ENCODE results near the gene TCF3. TPM values are rescaled to one million over a fixed set of nuclear protein-coding genes. Genes with fewer than 3 reads are reported as not detected.

Gene TCF3
- total RNA-seq = 94.9 and 154 TPM in 2 replicates

DNA sequence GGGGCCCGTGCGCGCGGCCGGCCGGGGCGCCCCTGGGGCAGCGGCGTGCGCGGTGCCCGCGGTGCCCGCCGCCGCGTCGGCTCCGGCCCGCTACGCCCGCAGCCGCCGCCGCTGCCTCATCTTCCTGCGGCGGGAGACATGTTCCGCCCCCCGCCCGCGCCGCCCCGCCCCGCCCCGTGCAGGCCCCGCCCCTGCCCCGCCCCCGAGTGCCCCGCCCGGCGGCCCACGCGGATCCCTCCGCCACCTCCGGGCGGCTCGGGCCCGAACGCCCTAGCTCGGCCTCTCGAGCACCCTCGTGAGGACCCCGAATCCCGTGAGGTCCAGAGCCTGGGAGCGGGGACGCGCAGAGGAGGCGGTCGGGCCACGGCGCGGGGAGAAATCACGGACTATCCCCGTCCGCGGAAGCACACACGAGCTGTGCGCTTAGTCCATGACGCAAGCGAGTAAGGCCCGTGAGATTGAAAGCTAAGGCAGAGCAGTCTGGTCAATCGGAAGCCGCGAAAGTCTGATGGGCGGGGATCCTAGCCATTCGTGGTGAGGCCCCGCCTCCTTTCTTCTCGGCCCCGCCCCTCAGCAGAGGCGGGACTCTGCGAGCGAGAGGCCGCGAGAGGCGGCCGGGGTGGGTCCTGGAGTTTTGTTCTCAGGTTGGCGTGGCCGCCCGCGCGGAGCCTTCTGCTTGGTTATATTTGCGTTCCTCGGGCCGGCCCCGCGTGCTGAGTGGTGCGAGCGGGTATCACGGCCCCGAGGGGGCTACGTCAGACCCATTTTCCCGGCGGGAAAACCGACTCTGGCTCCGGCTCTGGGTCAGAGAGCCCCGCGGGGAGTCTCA is at the start of gene TCF3:
TSS of gene TCF3 (minus strand) at position 145 of the 829 bp plus-strand sequence. CDS start 2,367 bp downstream, outside the sequence.

DNA sequence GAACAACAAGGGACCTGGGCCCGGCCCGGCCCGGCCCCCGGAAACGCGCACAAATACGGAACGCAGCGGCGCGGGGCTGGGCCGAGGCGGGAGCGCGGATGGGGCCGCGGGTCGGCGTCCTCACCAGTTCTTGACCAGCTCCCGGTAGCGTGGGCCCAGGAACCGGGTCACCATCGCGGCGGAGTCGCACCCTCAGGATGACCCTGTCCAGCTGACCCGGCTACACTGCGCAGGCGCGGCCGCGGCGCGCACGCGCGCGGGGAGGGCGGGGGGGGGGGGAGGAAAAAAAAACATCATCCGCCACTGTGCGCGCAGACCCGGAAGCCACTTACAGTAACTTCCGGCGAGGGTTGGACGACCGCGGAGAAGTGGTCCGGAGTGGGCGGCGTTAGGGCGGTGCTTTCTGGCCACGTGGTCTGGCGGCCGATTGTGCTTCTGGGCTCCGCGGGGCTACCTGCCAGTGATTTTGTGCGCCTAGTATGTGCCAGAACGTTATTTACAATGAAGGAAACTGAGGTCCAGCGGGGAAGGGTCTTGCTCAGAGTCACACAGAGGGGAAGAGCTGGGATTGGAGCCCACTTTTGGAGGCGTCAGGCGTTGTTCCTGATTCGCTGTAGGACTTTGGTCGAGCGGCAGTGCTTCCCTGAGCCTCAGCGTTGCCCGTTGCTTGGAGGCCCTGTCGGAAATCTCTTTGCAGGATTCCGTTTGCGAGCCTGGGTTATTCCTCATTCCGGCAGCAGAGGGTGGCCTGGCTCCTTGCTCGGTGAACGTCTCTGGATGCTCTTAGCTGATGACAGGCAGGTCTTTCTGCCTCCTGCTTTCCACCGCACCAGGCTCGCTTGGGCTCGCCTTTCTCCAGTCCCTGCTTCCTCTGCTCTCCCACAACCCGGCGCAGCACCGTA is 46.9 kb downstream of the TCF3 start, which contains the start of gene UQCR11:
TSS of gene UQCR11 (minus strand) at position 227 of the 902 bp plus-strand sequence. CDS start at position 174, 53 bp downstream.

DNA sequence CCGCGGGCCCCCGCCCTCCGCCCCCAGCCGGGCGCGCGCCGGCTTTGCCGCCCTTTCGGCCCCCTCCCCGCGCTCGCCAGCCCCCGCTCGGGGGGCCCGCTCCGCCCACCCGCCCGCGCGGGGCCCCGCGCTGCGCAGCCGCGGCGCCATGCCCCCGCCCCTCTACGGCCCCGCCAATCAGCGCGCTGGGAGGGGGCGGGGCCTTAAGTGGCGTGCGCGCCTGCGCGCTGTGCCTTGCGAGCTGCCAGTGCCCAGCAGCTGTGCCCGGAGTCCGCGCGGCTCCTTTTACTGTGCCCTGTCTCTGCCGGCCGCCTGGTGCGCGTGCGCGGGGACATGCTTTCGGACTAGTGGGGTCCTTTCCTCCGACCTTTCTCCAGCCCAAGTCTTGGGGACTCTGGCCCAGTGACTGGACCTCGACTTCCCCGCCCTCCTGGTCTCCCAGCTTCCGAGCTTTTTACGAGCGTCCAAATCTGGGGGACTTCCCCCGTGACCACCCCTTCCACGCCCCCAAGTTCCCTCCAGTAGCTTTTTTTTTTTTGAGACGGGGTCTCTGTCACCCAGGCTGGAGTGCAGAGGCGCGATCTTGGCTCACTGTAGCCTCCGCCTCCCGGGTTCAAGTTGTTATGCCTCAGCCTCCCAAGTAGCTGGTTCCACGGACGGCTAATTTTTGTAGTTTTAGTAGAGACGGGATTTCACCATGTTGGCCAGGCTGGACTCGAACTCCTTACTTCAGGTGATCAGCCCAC is 59.5 kb downstream of the TCF3 start, which contains the start of gene MBD3:
TSS of gene MBD3 (minus strand) at position 111 of the 746 bp plus-strand sequence. CDS start 234 bp downstream, outside the sequence.

DNA sequence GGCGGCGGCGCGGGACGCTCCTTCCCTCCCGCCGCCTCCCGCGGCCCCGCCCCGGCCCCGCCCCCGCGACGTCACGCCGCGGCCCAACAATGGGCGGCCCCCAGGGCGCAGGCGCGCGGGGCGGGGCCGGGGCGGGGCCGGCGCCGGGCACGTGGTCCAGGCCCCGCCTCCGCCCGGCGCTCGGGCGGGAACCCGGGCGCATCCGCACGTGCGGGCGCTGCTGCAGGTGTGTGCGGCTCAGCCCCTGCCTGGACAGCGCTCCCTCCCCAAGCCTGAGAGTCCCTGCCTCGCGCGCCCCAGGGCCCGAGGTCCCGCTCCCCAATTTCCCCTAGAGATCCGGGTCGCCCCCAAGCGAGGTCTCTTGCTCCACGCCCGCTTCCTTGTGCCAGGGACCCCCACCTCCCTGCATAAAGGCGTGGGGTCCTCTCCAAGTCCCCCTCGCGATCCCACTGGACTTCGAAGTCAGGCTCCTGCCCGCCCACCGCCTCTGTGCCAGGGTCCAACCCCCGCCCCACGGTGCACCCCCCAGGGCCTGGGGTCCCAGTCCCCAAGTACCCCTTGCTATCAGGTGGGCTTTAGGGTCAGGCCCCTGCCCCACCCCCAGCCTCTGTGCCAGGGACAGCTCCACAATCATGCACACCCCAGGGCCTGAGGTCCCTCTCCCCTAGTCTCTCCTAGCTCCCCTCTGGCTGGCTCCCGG is 83.9 kb downstream of the TCF3 start, which contains the start of gene MEX3D:
TSS of gene MEX3D (minus strand) at position 6 of the 700 bp plus-strand sequence. CDS start 267 bp downstream, outside the sequence.

Small RNA genes lying within 50 kb of the gene (small RNA-seq; reads per million reads assigned to genes)
- not detected for gene AC005943.2
- gene RN7SL477P = not detected
- gene RNU6-1223P = not detected

Other genes with a start within 250 kb of the TCF3 start
- gene DAZAP1, start 245.0 kb downstream of the TCF3 start, total RNA-seq = 66.4 and 95.1 TPM in 2 replicates
- 638 and 737 TPM in 2 replicates for gene RPS15, start 214.2 kb downstream of the TCF3 start, total RNA-seq
- gene APC2, start 202.5 kb downstream of the TCF3 start, total RNA-seq = 0.07 and 0.13 TPM in 2 replicates
- 14.0 and 17.9 TPM in 2 replicates for gene C19orf25, start 173.4 kb downstream of the TCF3 start, total RNA-seq
- 1.1 and 1.3 TPM in 2 replicates for gene PCSK4, start 162.3 kb downstream of the TCF3 start, total RNA-seq
- 0.57 and 1.1 TPM in 2 replicates for gene REEP6, start 161.4 kb downstream of the TCF3 start, total RNA-seq
- 0.22 and 0.53 TPM in 2 replicates for gene ADAMTSL5, start 139.6 kb downstream of the TCF3 start, total RNA-seq
- not detected in 2 replicates for gene PLK5, start 128.5 kb downstream of the TCF3 start, total RNA-seq
- gene MEX3D, start 84.3 kb downstream of the TCF3 start, total RNA-seq = 57.1 and 62.6 TPM in 2 replicates
- gene MBD3, start 59.8 kb downstream of the TCF3 start, total RNA-seq = 78.7 and 86.2 TPM in 2 replicates
- 32.0 and 34.7 TPM in 2 replicates for gene UQCR11, start 47.2 kb downstream of the TCF3 start, total RNA-seq
- not detected in 2 replicates for gene ONECUT3, start 100.9 kb upstream of the TCF3 start, total RNA-seq
- 1.2 and 2.2 TPM in 2 replicates for gene ATP8B3, start 159.7 kb upstream of the TCF3 start, total RNA-seq
- gene REXO1, start 195.9 kb upstream of the TCF3 start, total RNA-seq = 24.3 and 31.5 TPM in 2 replicates
- gene KLF16, start 211.0 kb upstream of the TCF3 start, total RNA-seq = 11.0 and 14.4 TPM in 2 replicates
- gene ABHD17A, start 232.9 kb upstream of the TCF3 start, total RNA-seq = 56.3 and 82.8 TPM in 2 replicates